Epithelial cell of proximal tubule (primary cell): ENCODE results near the gene ZNF576. TPM values are rescaled to one million over a fixed set of nuclear protein-coding genes. Genes with fewer than 3 reads are reported as not detected.

Experiments
- DNase-seq: peaks from one replicate; pipeline ENCODE4 v3.0.0-alpha.2; 2011; ENCODE audit warnings: low read depth
- H3K4me3 ChIP-seq: 2 replicates; pipeline ENCODE4 v1.5.1; 2011; ENCODE audit warnings: low read depth, mild to moderate bottlenecking, low read length
- total RNA-seq: library from RNA; depleted of rRNA; stranded (reverse); fragments of >200 nt; gene quantifications from 2 replicates; pipeline ENCODE4 v1.2.3, GENCODE V29; 2015
- TF ChIP-seq, protein P1 (sequence below): conservative IDR thresholded peaks from 2 replicates; pipeline ENCODE4 v1.5.1; 2012; ENCODE audit warnings: low read depth, mild to moderate bottlenecking, low read length

The ZNF576 gene
- total RNA-seq, 1 donor from 2014 or later, result 6.9 TPM

DNA sequence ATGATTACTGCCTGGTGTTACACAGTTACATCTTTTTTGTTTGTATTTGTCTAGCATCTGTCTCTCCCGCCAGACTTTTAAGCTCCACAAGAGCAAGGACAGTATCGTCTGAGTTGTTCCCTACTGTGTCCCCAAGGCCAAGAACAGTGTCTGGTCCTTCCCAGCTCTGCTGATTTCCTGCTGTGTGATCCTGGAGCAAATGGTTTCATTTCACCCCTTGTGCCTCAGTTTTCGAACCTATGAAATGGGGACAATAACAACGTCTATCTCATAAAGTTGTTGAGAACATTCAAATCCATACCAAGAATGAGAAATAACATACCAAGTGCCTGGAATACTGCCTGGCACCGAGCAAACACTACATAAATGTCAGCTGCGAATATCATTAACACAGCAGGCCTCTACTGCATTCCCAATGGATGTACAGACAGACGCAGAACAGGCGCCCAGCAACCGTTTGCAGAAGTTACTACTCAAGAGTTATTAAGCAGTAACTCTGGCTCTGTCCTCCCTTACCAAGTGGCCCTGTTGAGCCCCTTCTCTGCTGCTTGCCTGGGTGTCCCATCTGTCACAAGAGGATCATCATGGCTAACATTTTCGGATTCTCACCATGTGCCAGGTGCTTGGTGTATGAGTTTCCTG, 32.5 kb upstream of the ZNF576 start:
- TF ChIP-seq, protein P1, sequence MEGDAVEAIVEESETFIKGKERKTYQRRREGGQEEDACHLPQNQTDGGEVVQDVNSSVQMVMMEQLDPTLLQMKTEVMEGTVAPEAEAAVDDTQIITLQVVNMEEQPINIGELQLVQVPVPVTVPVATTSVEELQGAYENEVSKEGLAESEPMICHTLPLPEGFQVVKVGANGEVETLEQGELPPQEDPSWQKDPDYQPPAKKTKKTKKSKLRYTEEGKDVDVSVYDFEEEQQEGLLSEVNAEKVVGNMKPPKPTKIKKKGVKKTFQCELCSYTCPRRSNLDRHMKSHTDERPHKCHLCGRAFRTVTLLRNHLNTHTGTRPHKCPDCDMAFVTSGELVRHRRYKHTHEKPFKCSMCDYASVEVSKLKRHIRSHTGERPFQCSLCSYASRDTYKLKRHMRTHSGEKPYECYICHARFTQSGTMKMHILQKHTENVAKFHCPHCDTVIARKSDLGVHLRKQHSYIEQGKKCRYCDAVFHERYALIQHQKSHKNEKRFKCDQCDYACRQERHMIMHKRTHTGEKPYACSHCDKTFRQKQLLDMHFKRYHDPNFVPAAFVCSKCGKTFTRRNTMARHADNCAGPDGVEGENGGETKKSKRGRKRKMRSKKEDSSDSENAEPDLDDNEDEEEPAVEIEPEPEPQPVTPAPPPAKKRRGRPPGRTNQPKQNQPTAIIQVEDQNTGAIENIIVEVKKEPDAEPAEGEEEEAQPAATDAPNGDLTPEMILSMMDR, result no peak
- no peak overlapping the region for H3K4me3 ChIP-seq
- DNase-seq, result no peak

- no peak for DNase-seq
- TF ChIP-seq, protein P1, result no peak
- H3K4me3 ChIP-seq, result no peak overlapping the region
These were observed 31.6 kb upstream of the ZNF576 start for GRCh38 chr19:43564800-43565199.

DNA sequence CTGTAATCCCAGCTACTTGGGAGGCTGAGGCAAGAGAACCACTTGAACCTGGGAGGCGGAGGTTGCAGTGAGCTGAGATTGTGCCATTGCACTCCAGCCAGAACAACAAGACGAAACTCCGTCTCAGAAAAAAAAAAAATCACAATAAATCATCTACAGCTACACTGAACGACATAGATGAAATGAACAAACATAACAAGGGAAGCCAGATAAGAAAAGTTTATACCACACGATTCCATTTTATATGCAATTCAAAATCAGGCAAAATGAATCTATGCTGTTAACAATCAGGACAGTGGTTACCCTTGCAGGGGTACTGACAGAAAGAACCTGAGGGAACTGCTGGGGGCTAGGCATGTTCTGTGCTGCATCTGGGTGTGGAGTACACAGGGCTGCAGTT, 26.7 kb upstream of the ZNF576 start:
- no peak overlapping the region for H3K4me3 ChIP-seq
- TF ChIP-seq, protein P1, result no peak
- no peak for DNase-seq

DNA sequence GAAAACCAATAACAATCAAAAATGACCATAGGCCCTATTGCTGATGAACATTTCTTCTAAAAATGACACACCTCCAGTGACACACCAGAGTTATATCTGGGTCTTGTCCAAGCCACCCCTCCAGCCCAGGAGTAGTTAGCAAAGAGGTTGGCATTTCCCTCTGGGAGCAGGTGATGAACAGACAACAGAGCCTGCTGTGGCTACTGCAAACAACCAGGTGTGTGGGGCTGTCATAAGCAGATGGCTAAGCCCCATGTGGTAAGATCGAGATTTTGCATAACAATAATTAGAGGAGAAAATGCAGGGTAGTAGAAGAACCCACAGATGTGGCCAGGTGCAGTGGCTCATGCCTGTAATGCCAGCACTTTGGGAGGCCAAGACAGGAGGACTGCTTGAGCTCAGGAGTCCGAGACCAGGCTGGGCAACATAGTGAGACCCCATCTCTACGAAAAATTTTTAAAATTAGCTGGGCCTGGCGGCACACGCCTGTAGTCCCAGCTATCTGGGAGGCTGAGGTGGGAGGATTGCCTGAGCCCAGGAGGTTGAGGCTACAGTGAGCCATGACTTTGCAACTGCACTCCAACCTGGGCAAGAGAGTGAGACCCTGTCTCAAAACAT, 26.1 kb upstream of the ZNF576 start:
- DNase-seq, result no peak
- TF ChIP-seq, protein P1, result no peak
- no peak overlapping the region for H3K4me3 ChIP-seq

- no peak overlapping the region for H3K4me3 ChIP-seq
These were observed 24.2 kb upstream of the ZNF576 start for GRCh38 chr19:43572171-43572588.

DNA sequence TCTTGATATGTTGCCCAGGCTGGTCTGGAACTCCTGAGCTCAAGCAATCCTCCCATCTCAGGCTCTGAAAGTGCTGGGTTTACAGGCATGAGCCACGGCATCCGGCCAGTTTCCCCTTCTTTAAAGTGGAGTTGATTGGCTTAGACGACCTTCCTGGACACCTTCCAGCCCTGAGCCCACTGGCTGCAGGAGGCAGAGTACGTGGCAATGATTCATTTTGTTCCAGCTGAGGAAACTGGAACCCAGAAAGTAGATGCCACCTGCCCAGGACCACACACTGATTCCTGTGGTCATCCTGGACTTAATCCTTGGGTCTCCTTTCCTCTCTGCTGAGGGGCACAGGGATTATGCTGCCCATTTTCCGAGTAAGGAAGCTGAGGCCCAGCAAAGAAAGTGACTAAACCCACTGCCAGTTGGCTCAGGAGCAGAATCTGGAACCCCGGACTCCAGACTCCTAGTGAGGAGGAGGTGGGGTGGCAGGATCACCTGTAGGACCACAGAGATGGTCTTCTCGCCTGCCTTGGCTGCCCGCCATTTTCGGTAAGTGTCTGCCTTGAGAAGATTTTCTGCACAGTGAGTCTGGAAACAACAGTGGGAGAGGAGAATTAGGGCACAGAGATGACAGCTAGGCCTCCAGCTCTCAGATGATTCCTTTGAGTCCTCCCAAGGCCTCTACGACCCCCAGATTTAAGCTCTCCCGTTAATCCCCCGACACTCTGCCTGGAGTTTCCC, 21.8 kb upstream of the ZNF576 start:
- TF ChIP-seq, protein P1, result no peak
- no peak for DNase-seq
- H3K4me3 ChIP-seq, result peak overlapping the region; percentile 86

More at GRCh38 chr19:43572171-43572588, 24.2 kb upstream of the ZNF576 start:
- no peak for DNase-seq
- TF ChIP-seq, protein P1, result no peak
